Fibroblast of lung (primary cell): ENCODE measurements around the gene SLC25A1. TPM values are rescaled to one million over a fixed set of nuclear protein-coding genes. Genes with fewer than 3 reads are reported as not detected.
A peak's percentile ranks its signal among the peaks of the same experiment; 100 is the strongest.

Experiments
- DNase-seq, 2 donors: peaks; one replicate each; pipeline versions ENCODE4 v3.0.0 to v3.0.0-alpha.2; 2010; ENCODE audit warnings: low read depth in 2 of 2
- H2AFZ ChIP-seq: 2 replicates; pipeline ENCODE4 v1.5.1; 2012; ENCODE audit warnings: low read length, control low read depth, inconsistent platforms
- H3K27ac ChIP-seq: 2 replicates; pipeline ENCODE4 v1.5.1; 2011; ENCODE audit warnings: low read length, control low read depth; ENCODE audit not compliant: insufficient read depth
- H3K27me3 ChIP-seq: 2 replicates; pipeline ENCODE4 v1.5.1; 2011; ENCODE audit warnings: mild to moderate bottlenecking, low read length; ENCODE audit not compliant: control insufficient read depth, insufficient read depth
- H3K36me3 ChIP-seq: 2 replicates; pipeline ENCODE4 v1.5.1; 2011; ENCODE audit warnings: low read length; ENCODE audit not compliant: control insufficient read depth, insufficient read depth
- H3K4me1 ChIP-seq: 2 replicates; pipeline ENCODE4 v1.5.1; 2011; ENCODE audit warnings: low read length; ENCODE audit not compliant: control insufficient read depth, insufficient read depth; ENCODE audit errors: extremely low read depth
- H3K4me2 ChIP-seq: 2 replicates; pipeline ENCODE4 v1.5.1; 2011; ENCODE audit warnings: low read length, control low read depth; ENCODE audit not compliant: insufficient read depth; ENCODE audit errors: extremely low read depth
- H3K4me3 ChIP-seq, 4 experiments: fragments of 200-600 bp in 1 of 4; sonication (generic) in 1 of 4; replicated peaks in 1 of 4; 2 replicates each; pipeline ENCODE4 v1.5.1; 2011 to 2016; ENCODE audit warnings: low read length in 4 of 4, low read depth in 3 of 4, mild to moderate bottlenecking in 3 of 4, control low read depth in 2 of 4, inconsistent platforms in 1 of 4, mixed read lengths in 1 of 4; ENCODE audit not compliant: insufficient read depth in 1 of 4; ENCODE audit errors: control extremely low read depth in 1 of 4
- H3K79me2 ChIP-seq: 2 replicates; pipeline ENCODE4 v1.5.1; 2012; ENCODE audit warnings: mild to moderate bottlenecking, low read length, inconsistent platforms; ENCODE audit not compliant: control insufficient read depth, insufficient read depth
- H3K9ac ChIP-seq: 2 replicates; pipeline ENCODE4 v1.5.1; 2011; ENCODE audit warnings: mild to moderate bottlenecking, low read length, control low read depth; ENCODE audit not compliant: insufficient read depth
- H3K9me3 ChIP-seq: 2 replicates; pipeline ENCODE4 v1.5.1; 2012; ENCODE audit warnings: low read depth, low read length; ENCODE audit not compliant: control insufficient read depth, insufficient read depth
- H4K20me1 ChIP-seq: 2 replicates; pipeline ENCODE4 v1.5.1; 2011; ENCODE audit warnings: low read length; ENCODE audit not compliant: control insufficient read depth, insufficient read depth; ENCODE audit errors: extremely low read depth
- EZH2 ChIP-seq: IDR thresholded peaks from 2 replicates; pipeline ENCODE4 v1.5.1; 2012; ENCODE audit warnings: low read length, control low read depth, mild to moderate bottlenecking; ENCODE audit errors: missing control alignments
- polyA plus RNA-seq, 2 donors: library from polyadenylated mRNA; depleted of rRNA in 1 of 2; stranded (reverse) in 1 of 2; unstranded in 1 of 2; fragments of >200 nt; gene quantifications; 2 replicates each; pipeline ENCODE4 v1.2.1, GENCODE V29; 2011 to 2012; ENCODE audit warnings: missing spikeins in 1 of 2
- total RNA-seq: library from RNA; depleted of rRNA; stranded (reverse); fragments of >200 nt; gene quantifications from 2 replicates; pipeline ENCODE4 v1.2.1, GENCODE V29; 2014
- TF ChIP-seq, protein P1 (sequence below), 2 donors: IDR thresholded peaks in 1 of 2; conservative IDR thresholded peaks in 1 of 2; 1 replicate in 1 of 2; 2 replicates in 1 of 2; pipeline ENCODE4 v1.5.1; 2011 to 2012; ENCODE audit warnings: low read length in 2 of 2, control low read depth in 1 of 2, inconsistent platforms in 1 of 2, low read depth in 1 of 2, mild to moderate bottlenecking in 1 of 2

SLC25A1 gene
- total and polyA plus RNA-seq, 2 donors (not counting 1 experiment from before 2014, with no cell fraction given) = 56.1 to 161 TPM

DNA sequence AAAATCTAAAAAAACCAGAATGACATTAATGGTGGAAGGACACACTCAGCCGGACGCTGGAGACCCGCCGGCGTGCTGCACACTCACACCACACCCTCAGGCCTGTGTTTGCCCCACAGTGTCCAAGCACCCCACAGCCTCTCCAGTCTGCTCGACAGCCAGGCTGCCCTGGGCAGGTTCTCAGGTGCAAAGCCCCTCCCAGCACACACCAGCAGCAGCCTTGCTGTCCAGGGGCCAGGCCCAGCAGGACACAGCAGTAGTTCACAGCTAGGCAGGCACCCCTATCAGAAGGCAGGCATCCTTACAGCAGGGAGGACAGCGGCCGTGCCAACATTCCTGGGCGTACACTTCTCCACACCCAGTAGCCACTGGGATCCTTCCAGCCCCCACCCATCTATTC lies 1.7 kb upstream of the SLC25A1 start:
- Histone ChIP-seq H3K27ac (no peak overlapping the region), H3K9ac (no peak overlapping the region), H4K20me1 (no peaks in the 10 kb centered on the region), H3K4me3 (no peak overlapping the region), H2AFZ (no peak overlapping the region), H3K79me2 (peaks cover 26% of the 10 kb centered on the region), H3K4me2 (no peak overlapping the region), H3K27me3 (no peaks in the 10 kb centered on the region), H3K4me1 (peaks cover 14% of the 10 kb centered on the region), H3K36me3 (peaks cover 10% of the 10 kb centered on the region), H3K9me3 (no peaks in the 10 kb centered on the region)
- DNase-seq = no peak
- no peak for TF ChIP-seq EZH2
- TF ChIP-seq, protein P1, sequence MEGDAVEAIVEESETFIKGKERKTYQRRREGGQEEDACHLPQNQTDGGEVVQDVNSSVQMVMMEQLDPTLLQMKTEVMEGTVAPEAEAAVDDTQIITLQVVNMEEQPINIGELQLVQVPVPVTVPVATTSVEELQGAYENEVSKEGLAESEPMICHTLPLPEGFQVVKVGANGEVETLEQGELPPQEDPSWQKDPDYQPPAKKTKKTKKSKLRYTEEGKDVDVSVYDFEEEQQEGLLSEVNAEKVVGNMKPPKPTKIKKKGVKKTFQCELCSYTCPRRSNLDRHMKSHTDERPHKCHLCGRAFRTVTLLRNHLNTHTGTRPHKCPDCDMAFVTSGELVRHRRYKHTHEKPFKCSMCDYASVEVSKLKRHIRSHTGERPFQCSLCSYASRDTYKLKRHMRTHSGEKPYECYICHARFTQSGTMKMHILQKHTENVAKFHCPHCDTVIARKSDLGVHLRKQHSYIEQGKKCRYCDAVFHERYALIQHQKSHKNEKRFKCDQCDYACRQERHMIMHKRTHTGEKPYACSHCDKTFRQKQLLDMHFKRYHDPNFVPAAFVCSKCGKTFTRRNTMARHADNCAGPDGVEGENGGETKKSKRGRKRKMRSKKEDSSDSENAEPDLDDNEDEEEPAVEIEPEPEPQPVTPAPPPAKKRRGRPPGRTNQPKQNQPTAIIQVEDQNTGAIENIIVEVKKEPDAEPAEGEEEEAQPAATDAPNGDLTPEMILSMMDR (conservative IDR thresholded peaks at IDR 0.05 in 1 of 2, IDR thresholded peaks at IDR 0.05 in 1 of 2; ENCODE audit: low read depth in 1 of 2, low read length in 2 of 2) = no peak

DNA sequence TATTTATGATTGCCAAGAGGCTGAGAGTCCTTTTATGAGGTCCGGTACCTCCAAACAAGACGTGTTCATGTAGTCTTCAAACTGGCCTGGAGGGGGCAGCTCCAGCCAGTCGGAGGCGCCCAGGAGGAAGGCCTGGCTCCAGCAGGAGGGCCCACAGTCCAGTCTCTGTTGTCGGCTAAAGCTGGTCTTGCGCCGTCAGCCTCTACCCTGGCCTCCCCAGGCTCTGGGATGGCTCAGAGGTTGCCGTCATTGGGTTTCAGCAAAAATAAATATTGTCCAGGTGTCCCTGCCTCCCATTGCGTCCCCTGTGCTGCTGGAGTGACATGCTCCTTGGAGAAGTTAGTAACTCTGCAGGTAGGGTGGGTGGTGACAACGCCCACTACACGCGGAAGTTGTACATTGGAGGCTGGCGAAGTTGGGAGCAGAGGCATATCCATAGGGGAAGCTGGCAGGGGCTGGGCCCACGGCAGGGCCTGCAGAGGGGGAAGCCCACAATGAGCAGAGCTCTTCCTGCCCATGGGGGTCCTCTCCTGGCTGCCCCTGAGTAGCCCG lies 1.0 kb upstream of the SLC25A1 start:
- TF ChIP-seq, protein P1 (conservative IDR thresholded peaks at IDR 0.05 in 1 of 2, IDR thresholded peaks at IDR 0.05 in 1 of 2; ENCODE audit: low read depth in 1 of 2, low read length in 2 of 2) = peak; percentile 60 to 72
- no peak for TF ChIP-seq EZH2
- Histone ChIP-seq H3K4me1 (peaks cover 17% of the 10 kb centered on the region), H3K4me3 (peak overlapping the region; percentile 46 to 75 (median 62)), H3K4me2 (peak overlapping the region; percentile 90), H3K9me3 (no peaks in the 10 kb centered on the region), H3K36me3 (peaks cover 11% of the 10 kb centered on the region), H3K27ac (peak overlapping the region; percentile 29), H4K20me1 (no peaks in the 10 kb centered on the region), H3K27me3 (no peaks in the 10 kb centered on the region), H3K9ac (no peak overlapping the region), H3K79me2 (peaks cover 26% of the 10 kb centered on the region), H2AFZ (peak overlapping the region; percentile 56)
- DNase-seq = peak; percentile 82 to 88

DNA sequence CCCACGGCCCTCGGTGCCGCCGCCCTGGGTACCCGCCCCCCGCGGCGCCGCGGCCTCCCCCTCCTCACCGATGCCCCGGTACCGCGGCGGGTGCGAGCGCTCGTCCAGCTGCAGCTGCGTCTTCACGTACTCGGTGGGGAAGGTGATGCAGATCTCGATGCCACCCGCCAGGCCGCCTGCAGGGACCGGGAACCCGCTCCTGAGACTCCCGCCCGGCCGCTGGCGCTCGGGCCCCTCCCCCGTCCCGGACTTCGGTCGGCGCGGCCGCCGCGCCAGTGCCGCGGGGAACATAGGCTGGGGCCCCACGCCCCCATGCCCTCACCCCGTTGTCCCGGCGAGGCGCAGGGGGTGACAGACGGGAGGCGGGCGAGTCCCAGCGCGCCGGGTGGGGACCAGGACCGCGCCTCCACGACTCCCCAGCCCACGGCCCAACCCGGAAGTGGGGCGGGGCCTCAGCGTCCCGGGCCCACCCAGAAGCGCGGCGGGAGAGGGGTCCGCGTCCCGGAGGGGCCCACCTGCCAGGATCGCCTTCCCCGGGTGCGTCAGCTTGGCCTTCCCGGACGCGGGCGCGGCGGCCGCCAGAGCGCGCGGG lies 375 bp downstream of the SLC25A1 start:
- H3K9ac ChIP-seq = peak overlapping the region; percentile 86
- H3K27me3 ChIP-seq = no peaks in the 10 kb centered on the region
- H3K9me3 ChIP-seq = no peaks in the 10 kb centered on the region
- TF ChIP-seq, protein P1 (conservative IDR thresholded peaks at IDR 0.05 in 1 of 2, IDR thresholded peaks at IDR 0.05 in 1 of 2; ENCODE audit: low read depth in 1 of 2, low read length in 2 of 2) = no peak
- no peak for TF ChIP-seq EZH2
- H3K4me3 ChIP-seq = peak overlapping the region; percentile 24 to 83 (median 74)
- H3K27ac ChIP-seq = peak overlapping the region; percentile 82
- H3K4me2 ChIP-seq = peak overlapping the region; percentile 85
- H3K36me3 ChIP-seq = peaks cover 11% of the 10 kb centered on the region
- peaks cover 32% of the 10 kb centered on the region for H3K79me2 ChIP-seq
- DNase-seq = peak; percentile 11 to 15
- no peak overlapping the region for H2AFZ ChIP-seq
- no peaks in the 10 kb centered on the region for H4K20me1 ChIP-seq
- H3K4me1 ChIP-seq = peaks cover 23% of the 10 kb centered on the region
